HL-60 (cell line): ENCODE results near the gene PTPRU.

Experiments
- GABPA ChIP-seq: IDR thresholded peaks from 2 replicates; pipeline ENCODE4 v1.6.1; 2012; ENCODE audit warnings: low read depth
- TF ChIP-seq, protein P1 (sequence below): IDR thresholded peaks from one replicate; pipeline ENCODE4 v1.5.1; 2011; ENCODE audit warnings: low read length, control low read depth, inconsistent platforms; ENCODE audit not compliant: insufficient read depth
- TF ChIP-seq, protein P2 (sequence below): IDR thresholded peaks from 2 replicates; pipeline ENCODE4 v1.6.1; 2012; ENCODE audit warnings: low read depth; ENCODE audit not compliant: insufficient replicate concordance

DNA sequence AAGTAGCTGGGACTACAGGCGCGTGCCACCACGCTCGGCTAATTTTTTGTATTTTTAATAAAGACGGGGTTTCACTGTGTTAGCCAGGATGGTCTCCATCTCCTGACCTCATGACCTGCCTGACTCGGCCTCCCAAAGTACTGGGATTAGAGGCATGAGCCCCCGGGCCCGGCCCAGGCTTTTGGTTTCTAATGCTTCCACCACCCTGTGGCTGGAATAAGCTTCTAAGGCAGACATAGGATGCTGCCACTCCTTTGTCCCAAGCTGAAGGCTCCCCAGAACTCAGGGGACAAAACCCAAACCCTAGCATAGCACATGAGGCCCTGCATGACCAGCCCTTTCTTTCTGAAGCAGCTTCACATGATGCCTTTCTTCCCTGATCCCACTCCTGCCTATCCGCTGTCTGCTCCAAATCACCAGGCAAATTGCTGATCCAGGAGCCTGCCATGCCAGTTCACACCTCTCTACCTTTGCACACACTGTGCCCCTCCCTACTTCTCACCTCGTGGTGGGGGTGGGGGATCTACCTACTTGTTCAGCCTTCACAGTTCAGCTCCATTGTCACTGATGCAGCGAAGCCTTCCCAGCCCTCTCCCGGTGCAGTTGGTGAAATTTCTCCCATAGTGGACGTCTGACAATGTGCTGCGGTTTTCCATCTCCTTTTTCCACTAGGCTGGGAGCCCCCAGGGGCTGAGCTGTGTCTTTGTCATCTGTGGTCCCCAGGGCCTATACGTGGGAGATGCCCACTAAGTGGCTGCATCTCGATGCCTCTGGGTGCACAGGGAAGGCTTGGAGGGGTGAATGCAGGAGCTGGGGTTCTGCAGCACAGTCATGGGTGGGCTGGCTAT, 6.9 kb downstream of the PTPRU start:
- TF ChIP-seq, protein P1, sequence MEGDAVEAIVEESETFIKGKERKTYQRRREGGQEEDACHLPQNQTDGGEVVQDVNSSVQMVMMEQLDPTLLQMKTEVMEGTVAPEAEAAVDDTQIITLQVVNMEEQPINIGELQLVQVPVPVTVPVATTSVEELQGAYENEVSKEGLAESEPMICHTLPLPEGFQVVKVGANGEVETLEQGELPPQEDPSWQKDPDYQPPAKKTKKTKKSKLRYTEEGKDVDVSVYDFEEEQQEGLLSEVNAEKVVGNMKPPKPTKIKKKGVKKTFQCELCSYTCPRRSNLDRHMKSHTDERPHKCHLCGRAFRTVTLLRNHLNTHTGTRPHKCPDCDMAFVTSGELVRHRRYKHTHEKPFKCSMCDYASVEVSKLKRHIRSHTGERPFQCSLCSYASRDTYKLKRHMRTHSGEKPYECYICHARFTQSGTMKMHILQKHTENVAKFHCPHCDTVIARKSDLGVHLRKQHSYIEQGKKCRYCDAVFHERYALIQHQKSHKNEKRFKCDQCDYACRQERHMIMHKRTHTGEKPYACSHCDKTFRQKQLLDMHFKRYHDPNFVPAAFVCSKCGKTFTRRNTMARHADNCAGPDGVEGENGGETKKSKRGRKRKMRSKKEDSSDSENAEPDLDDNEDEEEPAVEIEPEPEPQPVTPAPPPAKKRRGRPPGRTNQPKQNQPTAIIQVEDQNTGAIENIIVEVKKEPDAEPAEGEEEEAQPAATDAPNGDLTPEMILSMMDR, result no peak
- no peak for TF ChIP-seq GABPA
- TF ChIP-seq, protein P2, sequence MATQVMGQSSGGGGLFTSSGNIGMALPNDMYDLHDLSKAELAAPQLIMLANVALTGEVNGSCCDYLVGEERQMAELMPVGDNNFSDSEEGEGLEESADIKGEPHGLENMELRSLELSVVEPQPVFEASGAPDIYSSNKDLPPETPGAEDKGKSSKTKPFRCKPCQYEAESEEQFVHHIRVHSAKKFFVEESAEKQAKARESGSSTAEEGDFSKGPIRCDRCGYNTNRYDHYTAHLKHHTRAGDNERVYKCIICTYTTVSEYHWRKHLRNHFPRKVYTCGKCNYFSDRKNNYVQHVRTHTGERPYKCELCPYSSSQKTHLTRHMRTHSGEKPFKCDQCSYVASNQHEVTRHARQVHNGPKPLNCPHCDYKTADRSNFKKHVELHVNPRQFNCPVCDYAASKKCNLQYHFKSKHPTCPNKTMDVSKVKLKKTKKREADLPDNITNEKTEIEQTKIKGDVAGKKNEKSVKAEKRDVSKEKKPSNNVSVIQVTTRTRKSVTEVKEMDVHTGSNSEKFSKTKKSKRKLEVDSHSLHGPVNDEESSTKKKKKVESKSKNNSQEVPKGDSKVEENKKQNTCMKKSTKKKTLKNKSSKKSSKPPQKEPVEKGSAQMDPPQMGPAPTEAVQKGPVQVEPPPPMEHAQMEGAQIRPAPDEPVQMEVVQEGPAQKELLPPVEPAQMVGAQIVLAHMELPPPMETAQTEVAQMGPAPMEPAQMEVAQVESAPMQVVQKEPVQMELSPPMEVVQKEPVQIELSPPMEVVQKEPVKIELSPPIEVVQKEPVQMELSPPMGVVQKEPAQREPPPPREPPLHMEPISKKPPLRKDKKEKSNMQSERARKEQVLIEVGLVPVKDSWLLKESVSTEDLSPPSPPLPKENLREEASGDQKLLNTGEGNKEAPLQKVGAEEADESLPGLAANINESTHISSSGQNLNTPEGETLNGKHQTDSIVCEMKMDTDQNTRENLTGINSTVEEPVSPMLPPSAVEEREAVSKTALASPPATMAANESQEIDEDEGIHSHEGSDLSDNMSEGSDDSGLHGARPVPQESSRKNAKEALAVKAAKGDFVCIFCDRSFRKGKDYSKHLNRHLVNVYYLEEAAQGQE, result no peak
